ENCODE data around the gene SLAMF6. TPM values are rescaled to one million over a fixed set of nuclear protein-coding genes. Genes with fewer than 3 reads are reported as not detected.

SLAMF6 gene
- total RNA-seq, 4 donors from 2014 or later: 0.80 to 1.0 TPM; not detected in 2

Other genes starting within 250 kb of the SLAMF6 start
- 10 to 100 TPM; 36.3 to 47.3 (median 45.0) TPM for gene PEX19, start 238.1 kb downstream of the SLAMF6 start, total RNA-seq
- 10 to 100 TPM; 62.5 to 92.9 (median 87.2) TPM for gene COPA, start 180.0 kb downstream of the SLAMF6 start, total RNA-seq
- gene NCSTN, start 179.9 kb downstream of the SLAMF6 start, total RNA-seq: 10 to 100 TPM; 53.4 to 94.1 (median 71.1) TPM
- gene NHLH1, start 156.2 kb downstream of the SLAMF6 start, total RNA-seq: under 1 TPM in 1 of 4 donors, not detected in 3; 0.39 TPM
- gene VANGL2, start 122.7 kb downstream of the SLAMF6 start, total RNA-seq: 10 to 100 TPM; 18.7 to 39.7 (median 28.1) TPM
- gene CD84, start 56.2 kb upstream of the SLAMF6 start, total RNA-seq: 1 to 10 TPM; 1.2 to 9.0 (median 2.3) TPM
- gene SLAMF1, start 123.8 kb upstream of the SLAMF6 start, total RNA-seq: not detected
- gene CD48, start 188.6 kb upstream of the SLAMF6 start, total RNA-seq: 1 to 10 TPM in 2 of 4 donors, under 1 TPM in 1, not detected in 1; 0.60 to 1.6 (median 1.0) TPM
- 1 to 10 TPM; 1.1 to 3.4 (median 1.9) TPM for gene SLAMF7, start 216.0 kb upstream of the SLAMF6 start, total RNA-seq